Measurements from ENCODE around the gene NT5DC2.
"Not testable (repeated sequence)": the region's sequence is repeated elsewhere in the genome, so short reads cannot be mapped to it uniquely, and the experiment has no call there.

Gene NT5DC2

GRCh38 chr3:52536369-52537164 is 2.9 kb upstream of the NT5DC2 start, which contains the start of gene UQCC5:
Gene UQCC5 (plus strand): TSS chr3:52536605. CDS start chr3:52536756, 151 bp downstream.
- peak; percentile 99 for DNase-seq

GRCh38 chr3:52536112-52536368 is 2.4 kb upstream of the NT5DC2 start:
- DNase-seq, result no peak

GRCh38 chr3:52535411-52536111 is 1.9 kb upstream of the NT5DC2 start:
- no peak for DNase-seq

- DNase-seq, result peak; percentile 40
Measured at GRCh38 chr3:52534281-52535183, 875 bp upstream of the NT5DC2 start.

- no peak for DNase-seq
Measured at GRCh38 chr3:52532838-52533622, 627 bp downstream of the NT5DC2 start.

GRCh38 chr3:52532517-52532837 is 1.2 kb downstream of the NT5DC2 start:
- DNase-seq, result peak; percentile 65

GRCh38 chr3:52531860-52532516 is 1.7 kb downstream of the NT5DC2 start:
- no peak for DNase-seq

- no peak for DNase-seq
Measured at GRCh38 chr3:52530918-52531826, 2.5 kb downstream of the NT5DC2 start.

- no peak for DNase-seq
Measured at GRCh38 chr3:52529376-52530333, 4.0 kb downstream of the NT5DC2 start.

- no peak for DNase-seq
Measured at GRCh38 chr3:52528586-52529375, 4.9 kb downstream of the NT5DC2 start.

- no peak for DNase-seq
Measured at GRCh38 chr3:52527732-52528585, 5.7 kb downstream of the NT5DC2 start.

GRCh38 chr3:52527039-52527731 is 6.5 kb downstream of the NT5DC2 start:
- DNase-seq, result no peak

GRCh38 chr3:52526671-52527038 is 7.0 kb downstream of the NT5DC2 start:
- DNase-seq, result not testable (repeated sequence)

GRCh38 chr3:52525680-52526561 is 7.7 kb downstream of the NT5DC2 start:
- no peak for DNase-seq

- DNase-seq, result no peak
Measured at GRCh38 chr3:52524752-52525679, 8.6 kb downstream of the NT5DC2 start.
